Heart left ventricle (tissue), 16 donors: ENCODE measurements around the gene ITM2C. TPM values are rescaled to one million over a fixed set of nuclear protein-coding genes. Genes with fewer than 3 reads are reported as not detected.

Source experiments
- ATAC-seq, 4 donors: fragments of 200-7000 bp; cut with Tn5 transposase; one replicate each; pipeline ENCODE4 v1.9.1; 2020 to 2022; ENCODE audit warnings: moderate library complexity in 4 of 4, mild to moderate bottlenecking in 3 of 4, moderate number of reproducible peaks in 1 of 4
- DNase-seq, 5 donors: peaks; one replicate each; pipeline ENCODE4 v3.0.0-alpha.2; 2020
- H3K27ac ChIP-seq, 12 donors: fragments of 200-600 bp; sonication (generic) in 4 of 12; one replicate each; pipeline versions ENCODE4 v1.5.0 to v1.8.0; 2016 to 2022; ENCODE audit warnings: mild to moderate bottlenecking in 2 of 12
- H3K27me3 ChIP-seq, 9 donors: fragments of 200-600 bp; sonication (generic) in 2 of 9; one replicate each; pipeline versions ENCODE4 v1.5.1 to v1.8.0; 2016 to 2022; ENCODE audit warnings: mild to moderate bottlenecking in 3 of 9
- H3K36me3 ChIP-seq, 9 donors: fragments of 200-600 bp; sonication (generic) in 2 of 9; one replicate each; pipeline versions ENCODE4 v1.5.0 to v1.8.0; 2018 to 2022; ENCODE audit warnings: mild to moderate bottlenecking in 2 of 9
- H3K4me1 ChIP-seq, 12 donors: fragments of 200-600 bp; sonication (generic) in 4 of 12; one replicate each; pipeline versions ENCODE4 v1.5.0 to v1.8.0; 2016 to 2022; ENCODE audit warnings: mild to moderate bottlenecking in 3 of 12
- H3K4me3 ChIP-seq, 12 donors: fragments of 200-600 bp; sonication (generic) in 4 of 12; one replicate each; pipeline versions ENCODE4 v1.5.0 to v1.8.0; 2017 to 2022; ENCODE audit warnings: mild to moderate bottlenecking in 9 of 12, moderate library complexity in 4 of 12
- H3K9me3 ChIP-seq, 12 donors: fragments of 200-600 bp; sonication (generic) in 4 of 12; one replicate each; pipeline versions ENCODE4 v1.5.0 to v1.8.0; 2016 to 2022; ENCODE audit warnings: mild to moderate bottlenecking in 1 of 12
- POLR2A ChIP-seq, 2 donors: fragments of 450-650 bp; IDR thresholded peaks; one replicate each; pipeline ENCODE4 v1.6.1; 2017; ENCODE audit warnings: antibody characterized with exemption in 2 of 2, mild to moderate bottlenecking in 2 of 2, moderate library complexity in 2 of 2
- WGBS, 4 donors: extraction: QIAGEN DNeasy Blood & Tissue Kit in 2 of 4; methylation state at CpG; one replicate each; pipeline versions ENCODE4 v1.1.5 to v1.1.7; 2013 to 2018; 5-methylcytosine and 5-hydroxymethylcytosine counted together
- intact Hi-C, 10 donors: fragments of 100-400 bp; cut with DNase I; formaldehyde crosslinking; loops; one replicate each; pipeline versions ENCODE4 v1.11.1 to v1.14.2; 2022
- polyA plus RNA-seq, 2 donors: library from polyadenylated mRNA; stranded (reverse); fragments of 200-250 nt; gene quantifications; one replicate each; pipeline ENCODE4 v1.2.3, GENCODE V29; 2013
- total RNA-seq, 9 donors: library from RNA; depleted of rRNA in 2 of 9; stranded (reverse); fragments of >200 nt in 2 of 9; fragmentation: NEBNext Ultra II Directional in 3 of 9; extraction: Animal tissue kit (Norgen Biotek cat#: 25700) in 3 of 9; gene quantifications; one replicate each; pipeline versions ENCODE4 v1.1.0 to v1.2.4, GENCODE V29; 2016 to 2023
- TF ChIP-seq, protein P1 (sequence below), 12 donors: fragments of 200-600 bp; sonication (generic) in 4 of 12; IDR thresholded peaks; one replicate each; pipeline versions ENCODE4 v1.5.0 to v1.8.0; 2018 to 2022; ENCODE audit warnings: antibody characterized with exemption in 12 of 12, mild to moderate bottlenecking in 5 of 12
- donor health status: ischemic (EF 13 %, LVEDD 7.1; RV severe dilation, severe dysfunction).
- donor health status: healthy with polysubstance abuse.
- donor health status: DM: no; HTN: yes; CAD: no.
- donor health status: DM: no; HTN: no; CAD: no.
- donor health status: ischemic (EF 25% LVEDD 6.9; RV normal size, moderate dysfunction).
- donor health status: ischemic (EF 25% LVEDD 5.7; RV mildly dilated, moderate dysfunction).
- donor health status: healthy.
- donor health status: DM: yes; HTN: yes; CAD: no.
- donor health status: ischemic (EF 35%, LVEDD 5.7; RV mildly dilated, moderate dysfunction).
- donor health status: nonischemic (EF 11% LVEDD 7.7; RV severe dilation, severe dysfunction).
- donor health status: DM: yes; HTN: yes; CAD: no.
- donor health status: PGD.
- donor health status: ischemic (EF 29% LVEDD 5.4; RV normal size, mild dysfunction).
- donor health status: nonischemic (EF 23%, LVEDD 6.1; RV moderate dilation, normal function).

Gene ITM2C
- total and polyA plus RNA-seq, 11 donors = 19.7 to 36.6 (median 26.0) TPM

- H3K27ac ChIP-seq = no peak overlapping the region
- no peak overlapping the region for H3K4me3 ChIP-seq
- peaks cover 0 to 13% (median 0%) of the 10 kb centered on the region in 9 donors for H3K27me3 ChIP-seq
- DNase-seq (peak in 2 of 5 donors; percentile 4 to 10), ATAC-seq (no peak)
- H3K4me1 ChIP-seq = peaks cover 0 to 10% (median 0%) of the 10 kb centered on the region in 12 donors
- intact Hi-C loops = loop anchor here in 1 of 10 donors (5.0 kb wide), 3 partner anchors 48 to 72 kb away; no protein-coding TSS in a partner anchor
- H3K36me3 ChIP-seq = no peaks in the 10 kb centered on the region
- TF ChIP-seq, protein P1, sequence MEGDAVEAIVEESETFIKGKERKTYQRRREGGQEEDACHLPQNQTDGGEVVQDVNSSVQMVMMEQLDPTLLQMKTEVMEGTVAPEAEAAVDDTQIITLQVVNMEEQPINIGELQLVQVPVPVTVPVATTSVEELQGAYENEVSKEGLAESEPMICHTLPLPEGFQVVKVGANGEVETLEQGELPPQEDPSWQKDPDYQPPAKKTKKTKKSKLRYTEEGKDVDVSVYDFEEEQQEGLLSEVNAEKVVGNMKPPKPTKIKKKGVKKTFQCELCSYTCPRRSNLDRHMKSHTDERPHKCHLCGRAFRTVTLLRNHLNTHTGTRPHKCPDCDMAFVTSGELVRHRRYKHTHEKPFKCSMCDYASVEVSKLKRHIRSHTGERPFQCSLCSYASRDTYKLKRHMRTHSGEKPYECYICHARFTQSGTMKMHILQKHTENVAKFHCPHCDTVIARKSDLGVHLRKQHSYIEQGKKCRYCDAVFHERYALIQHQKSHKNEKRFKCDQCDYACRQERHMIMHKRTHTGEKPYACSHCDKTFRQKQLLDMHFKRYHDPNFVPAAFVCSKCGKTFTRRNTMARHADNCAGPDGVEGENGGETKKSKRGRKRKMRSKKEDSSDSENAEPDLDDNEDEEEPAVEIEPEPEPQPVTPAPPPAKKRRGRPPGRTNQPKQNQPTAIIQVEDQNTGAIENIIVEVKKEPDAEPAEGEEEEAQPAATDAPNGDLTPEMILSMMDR (IDR thresholded peaks at IDR 0.05) = no peak
- TF ChIP-seq POLR2A (IDR thresholded peaks at IDR 0.05) = no peak
- no peaks in the 10 kb centered on the region for H3K9me3 ChIP-seq
- WGBS, 4 donors = 85 to 100% (median 89%) methylated on average over 2 to 3 of the region's 3 CpGs
Measured at GRCh38 chr2:230914886-230915285, 50.1 kb downstream of the ITM2C start.

- Histone ChIP-seq H3K27me3 (peaks cover 0 to 13% (median 0%) of the 10 kb centered on the region in 9 donors), H3K27ac (no peak overlapping the region), H3K9me3 (no peaks in the 10 kb centered on the region), H3K4me3 (no peak overlapping the region), H3K4me1 (peaks cover 0 to 10% (median 0%) of the 10 kb centered on the region in 12 donors), H3K36me3 (no peaks in the 10 kb centered on the region)
- TF ChIP-seq, protein P1 (IDR thresholded peaks at IDR 0.05) = no peak
- no peak for TF ChIP-seq POLR2A (IDR thresholded peaks at IDR 0.05)
- no peak for ATAC-seq
- peak in 2 of 5 donors; percentile 4 to 9 for DNase-seq
- intact Hi-C loops = no loop called here
- WGBS, 4 donors = 72 to 85% (median 75%) methylated on average over 6 of the region's 6 CpGs
Measured at GRCh38 chr2:230915319-230915718, 50.6 kb downstream of the ITM2C start.

DNA sequence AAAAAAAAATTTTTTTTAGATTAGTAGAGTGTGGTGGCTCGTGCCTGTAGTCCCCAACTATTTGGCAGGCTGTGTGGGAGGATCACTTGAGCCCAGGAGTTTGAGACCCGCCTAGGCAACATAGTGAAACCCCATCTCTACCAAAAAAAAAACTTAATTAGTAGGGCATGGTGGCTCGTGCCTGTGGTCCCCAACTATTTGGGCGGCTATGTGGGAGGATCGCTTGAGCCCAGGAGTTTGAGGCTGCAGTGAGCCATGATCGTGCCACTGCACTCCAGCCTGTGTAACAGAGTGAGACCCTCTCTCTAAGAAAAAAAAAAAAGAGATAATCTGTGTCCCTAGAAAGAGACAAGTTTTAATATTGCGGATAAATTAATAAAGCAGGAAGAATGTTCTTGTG is 51.5 kb downstream of the ITM2C start:
- H3K27ac ChIP-seq = no peak overlapping the region
- peaks cover 0 to 13% (median 0%) of the 10 kb centered on the region in 9 donors for H3K27me3 ChIP-seq
- no peak for DNase-seq
- no peak overlapping the region for H3K4me3 ChIP-seq
- no peak for ATAC-seq
- intact Hi-C loops = no loop called here
- 84 to 92% (median 85%) methylated on average over 7 of the region's 7 CpGs for WGBS, 4 donors
- peaks cover 0 to 10% (median 0%) of the 10 kb centered on the region in 12 donors for H3K4me1 ChIP-seq
- H3K9me3 ChIP-seq = no peaks in the 10 kb centered on the region
- TF ChIP-seq, protein P1 (IDR thresholded peaks at IDR 0.05) = no peak
- no peak for TF ChIP-seq POLR2A (IDR thresholded peaks at IDR 0.05)
- no peaks in the 10 kb centered on the region for H3K36me3 ChIP-seq

GRCh38 chr2:230919240-230919639 is 54.5 kb downstream of the ITM2C start:
- WGBS, 4 donors = 77 to 87% (median 81%) methylated on average over 2 of the region's 2 CpGs
- Histone ChIP-seq H3K27ac (no peak overlapping the region), H3K9me3 (no peaks in the 10 kb centered on the region), H3K36me3 (no peaks in the 10 kb centered on the region), H3K4me3 (no peak overlapping the region), H3K27me3 (peaks cover 0 to 21% (median 0%) of the 10 kb centered on the region in 9 donors), H3K4me1 (peaks cover 0 to 4% (median 0%) of the 10 kb centered on the region in 12 donors)
- TF ChIP-seq, protein P1 (IDR thresholded peaks at IDR 0.05) = no peak
- no peak for TF ChIP-seq POLR2A (IDR thresholded peaks at IDR 0.05)
- DNase-seq (no peak), ATAC-seq (no peak)
- intact Hi-C loops = no loop called here
